Stimulated activated CD4-positive, alpha-beta T cell treated with anti-CD3 and anti-CD28 coated beads, TNF-alpha, amount 100 ng/mL, for 1 hour (primary cell): ENCODE data around the gene WDR93.

Experiments used
- DNase-seq, 3 donors: peaks; one replicate each; pipeline ENCODE4 v3.0.0-alpha.2; 2020; ENCODE audit warnings: low read depth in 3 of 3, low spot score in 1 of 3

Gene WDR93

DNA sequence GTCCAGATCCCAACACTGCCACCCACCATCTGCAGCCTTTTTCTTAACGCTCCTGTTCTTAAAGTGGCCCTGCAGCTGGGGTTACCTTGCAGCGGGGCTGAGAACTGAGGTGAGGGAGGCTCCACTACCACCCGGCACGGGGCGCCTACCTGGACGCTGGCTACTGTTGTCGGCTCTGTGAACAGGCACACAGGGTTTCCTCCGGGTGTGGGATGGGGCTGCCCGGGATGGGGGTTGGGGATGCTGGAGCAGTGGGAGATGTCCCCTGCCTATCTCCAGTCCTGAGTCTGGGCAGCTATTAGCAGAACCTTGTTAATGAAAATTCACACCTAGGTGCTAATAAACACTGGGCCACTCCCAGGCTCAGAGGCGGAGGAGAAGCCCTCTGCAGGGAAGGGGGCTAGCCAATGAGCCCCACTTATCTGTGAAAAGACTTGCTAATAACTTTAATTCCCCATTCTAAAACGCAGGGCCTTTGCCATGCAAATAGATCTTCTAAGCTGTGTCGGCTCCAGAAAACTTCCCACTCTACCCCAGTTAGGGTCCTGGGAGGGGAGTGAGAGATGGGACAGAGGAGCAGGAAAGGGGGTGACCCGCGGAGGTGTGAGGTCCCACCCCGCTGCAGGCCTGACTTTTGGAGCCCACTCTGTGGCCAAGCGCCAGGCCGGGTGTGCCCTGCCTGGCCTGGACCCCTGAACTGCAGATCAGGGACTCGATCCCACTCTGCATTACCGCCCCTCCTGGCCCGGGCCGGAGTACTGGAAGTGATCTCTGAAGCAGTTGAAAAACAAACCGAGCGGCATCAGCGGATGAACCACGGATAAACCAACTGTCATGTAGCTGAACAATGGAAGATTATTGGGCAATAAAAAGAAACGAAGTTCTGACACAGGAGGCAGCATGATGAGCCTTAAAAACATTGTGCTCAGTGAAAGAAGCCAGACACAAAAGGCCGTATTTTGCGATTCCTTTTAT, 57.4 kb downstream of the WDR93 start:
- DNase-seq = no peak

DNA sequence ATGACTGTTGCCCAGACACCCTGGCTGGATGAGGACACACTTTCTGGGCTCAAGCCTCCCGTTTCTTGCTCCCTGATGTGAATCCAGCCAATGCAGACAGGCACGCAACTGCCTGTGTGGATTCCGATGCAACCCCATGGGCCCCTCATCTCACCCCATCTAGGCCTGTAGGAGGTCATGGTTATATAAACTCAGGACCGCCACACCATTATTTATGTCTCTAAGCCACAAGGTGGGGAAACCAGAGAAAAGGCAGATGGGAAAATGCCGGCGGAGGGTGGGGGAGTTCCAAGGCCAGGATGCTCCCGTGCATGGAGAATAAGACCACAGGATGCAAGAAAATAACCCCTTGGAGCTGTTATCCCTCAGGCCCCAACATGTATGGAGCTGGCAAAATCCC, 58.4 kb downstream of the WDR93 start:
- DNase-seq = no peak

DNA sequence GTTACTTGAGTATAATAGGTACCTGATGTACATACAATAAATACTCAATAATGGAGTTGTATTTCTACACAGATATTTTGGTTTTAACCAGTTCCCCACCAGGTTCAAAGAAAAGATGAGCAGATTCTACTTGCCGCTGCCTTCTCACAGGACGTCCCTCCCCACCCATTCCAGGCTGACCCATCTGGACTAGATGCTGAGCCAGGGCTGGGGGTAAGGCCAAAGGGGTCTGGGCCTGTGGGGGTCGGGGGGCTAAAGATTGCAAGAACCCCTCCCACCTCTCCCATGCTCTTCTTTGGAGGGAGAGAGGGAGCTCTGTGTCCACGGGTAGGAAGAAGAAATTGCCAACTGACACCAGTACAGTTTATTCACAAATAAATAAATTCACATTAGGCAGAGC, 58.9 kb downstream of the WDR93 start:
- DNase-seq = no peak

DNA sequence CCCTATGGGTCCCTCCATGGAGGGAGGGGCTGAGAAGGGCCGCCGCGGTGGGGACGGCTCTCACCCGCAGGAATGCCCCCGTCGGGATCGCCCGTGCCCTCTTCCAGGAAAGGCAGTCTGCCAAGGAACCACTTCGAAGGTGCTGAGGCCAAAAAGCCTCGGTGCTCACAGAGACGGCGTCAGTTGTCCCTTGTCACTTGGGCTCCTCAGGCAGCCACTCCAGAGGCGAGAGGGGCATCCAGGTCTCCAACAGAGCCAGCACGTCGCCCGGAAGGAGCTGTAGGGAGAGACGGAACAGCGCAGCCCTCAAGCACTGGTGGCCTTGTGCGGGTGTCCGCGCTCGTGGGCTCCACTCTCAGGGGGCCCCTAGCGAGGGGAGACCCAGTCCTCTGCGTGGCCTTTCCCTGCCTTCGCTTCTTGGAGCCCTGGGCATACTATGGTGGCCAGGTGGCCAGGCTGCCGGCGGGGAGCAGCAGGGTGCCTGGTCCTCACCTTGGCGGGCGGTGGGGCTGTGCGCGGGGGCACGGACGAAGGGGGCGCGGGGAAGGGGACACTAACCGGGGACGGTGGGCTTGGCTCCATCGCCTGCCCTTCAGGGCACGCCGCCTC, 59.4 kb downstream of the WDR93 start:
- DNase-seq = no peak

DNA sequence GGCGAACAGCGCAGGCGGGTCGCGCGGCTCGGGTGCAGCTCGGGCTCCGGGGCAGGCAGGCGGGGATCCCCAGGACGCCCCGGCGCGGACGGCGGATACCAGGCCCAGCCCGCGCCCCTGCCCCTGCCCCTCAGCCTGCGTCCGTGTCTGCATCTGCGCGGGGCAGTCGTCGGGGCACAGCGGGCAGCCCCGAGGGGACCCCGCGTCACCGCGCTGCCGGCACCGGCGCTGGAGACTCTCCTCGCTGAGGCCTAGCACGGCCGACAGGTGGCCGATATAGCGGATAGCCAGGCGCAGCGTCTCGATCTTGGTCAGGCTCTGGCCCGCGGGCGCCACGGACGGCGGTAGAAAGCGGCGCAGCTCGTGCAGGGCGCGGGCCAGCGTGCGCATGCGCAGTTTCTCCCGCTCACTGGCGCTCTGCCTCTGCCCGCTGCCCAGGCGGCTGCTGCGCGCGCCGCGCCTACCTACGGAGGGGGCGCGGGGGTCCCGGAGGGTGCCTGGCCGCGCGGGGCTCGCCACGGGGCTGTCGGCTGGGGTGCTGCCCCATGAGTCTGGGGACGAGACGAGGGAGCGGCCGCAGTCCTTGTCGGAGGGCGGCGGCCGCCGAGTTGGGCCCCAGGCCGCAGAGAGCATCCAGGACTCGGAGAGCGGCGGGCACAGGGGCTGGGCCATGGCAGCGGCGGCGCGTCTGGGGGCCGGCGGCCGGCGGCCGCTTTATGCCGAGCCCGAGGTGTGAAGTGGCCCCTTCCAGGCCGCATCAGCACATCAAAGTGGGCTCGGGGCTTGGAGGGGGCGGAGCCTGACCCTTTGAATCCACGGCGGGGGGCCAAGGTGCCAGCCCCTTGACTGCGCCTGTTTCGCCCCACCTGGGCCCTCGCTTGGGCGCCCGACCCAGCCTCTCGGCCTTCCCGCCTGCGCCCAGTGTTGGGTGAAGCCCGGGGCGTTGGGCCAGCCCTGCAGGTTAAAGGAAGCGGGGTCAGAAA, 60.2 kb downstream of the WDR93 start, which contains the start of gene MESP1:
MESP1 (minus strand) TSS at position 690 of the 983 bp plus-strand sequence; CDS start at position 672, 18 bp downstream.
- DNase-seq = peak; percentile 75 to 79 (median 75)

DNA sequence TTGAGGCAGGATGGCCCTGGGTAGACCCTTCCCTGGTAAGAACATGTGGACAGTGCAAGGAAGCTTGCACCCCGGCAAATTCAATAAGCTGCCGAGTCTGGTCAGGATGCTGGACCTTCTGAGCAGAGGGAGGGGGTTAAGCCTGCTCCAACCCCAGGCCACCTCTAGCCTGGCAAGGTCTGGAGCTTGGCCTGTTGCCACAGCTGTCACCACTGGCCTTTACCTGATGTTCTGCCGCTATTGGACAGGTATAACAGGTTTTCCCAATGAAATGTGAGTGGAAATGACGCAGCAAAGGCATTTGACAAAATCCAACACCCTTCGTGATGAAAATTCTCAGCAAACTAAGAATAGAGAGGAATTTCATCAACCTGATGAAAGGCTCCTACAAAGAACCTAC, 61.1 kb downstream of the WDR93 start:
- no peak for DNase-seq

DNA sequence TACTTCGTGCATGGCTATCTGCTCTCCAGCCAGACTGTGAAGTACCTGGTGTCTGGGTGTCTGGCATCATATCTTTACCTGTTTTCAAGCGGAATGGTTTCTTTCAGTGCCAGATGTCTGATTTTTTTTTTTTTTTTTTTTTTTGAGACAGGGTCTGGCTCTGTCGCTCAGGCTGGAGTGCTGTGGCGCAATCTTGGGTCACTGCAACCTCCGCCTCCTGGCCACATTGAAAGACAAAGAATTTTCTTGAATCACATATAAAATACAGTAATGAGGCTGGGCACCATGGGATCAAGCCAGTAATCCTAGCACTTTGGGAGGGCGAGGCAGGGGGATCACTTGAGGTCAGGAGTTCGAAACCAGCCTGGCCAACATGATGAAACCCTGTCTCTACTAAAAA, 63.2 kb downstream of the WDR93 start:
- DNase-seq = no peak

DNA sequence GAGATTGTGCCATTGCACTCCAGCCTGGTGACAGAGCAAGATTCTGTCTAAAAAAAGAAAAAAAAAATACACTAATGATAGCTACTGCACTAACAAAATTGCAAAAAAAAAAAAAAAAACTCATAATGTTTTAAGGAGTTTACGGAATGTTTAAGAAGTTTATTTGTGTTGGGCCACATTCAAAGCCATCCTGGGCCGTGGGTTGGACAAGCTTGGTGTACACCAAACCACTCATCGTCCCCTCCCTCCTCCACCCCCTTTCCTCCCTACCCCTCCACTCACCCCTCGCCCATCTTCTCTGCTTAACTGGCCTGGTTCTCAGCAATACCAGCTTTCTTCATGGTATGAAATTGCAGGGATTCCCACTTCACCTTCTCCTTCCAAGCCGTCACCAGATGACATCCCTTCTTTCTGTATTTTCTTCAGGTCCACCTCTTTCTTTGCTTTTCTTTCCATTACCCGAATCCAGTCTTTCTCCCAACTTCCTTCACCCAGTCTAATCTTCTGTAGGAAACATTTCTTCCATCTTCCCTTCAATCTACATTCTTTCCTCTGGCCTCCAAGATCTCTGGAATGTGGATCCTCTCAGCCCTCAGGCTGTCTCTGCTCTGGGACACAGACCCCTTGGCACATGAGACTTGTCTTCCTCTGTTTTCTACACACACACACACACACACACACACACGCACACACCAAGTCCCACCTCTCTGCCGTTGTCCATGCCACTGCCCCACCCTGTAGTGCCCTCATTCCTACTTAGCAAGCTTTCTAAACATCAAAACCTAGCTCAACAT, 63.9 kb downstream of the WDR93 start:
- DNase-seq = no peak

DNA sequence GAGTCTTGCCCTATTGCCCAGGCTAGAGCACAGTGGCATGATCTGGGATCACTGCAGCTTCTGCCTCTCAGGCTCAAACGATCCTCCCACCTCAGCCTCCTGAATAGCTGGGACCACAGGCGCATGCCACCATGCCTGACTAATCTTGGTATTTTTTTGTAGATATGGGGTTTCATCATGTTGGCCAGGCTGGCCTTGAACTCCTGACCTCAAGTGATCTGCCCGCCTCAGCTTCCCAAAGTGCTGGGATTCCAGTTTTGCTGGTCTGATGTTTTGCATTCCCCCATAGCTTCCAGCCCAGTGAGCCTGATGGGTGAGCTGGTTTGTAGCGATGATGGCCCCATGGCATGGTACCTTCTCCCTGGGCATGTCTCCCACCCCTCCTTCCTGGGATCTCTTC, 65.1 kb downstream of the WDR93 start:
- DNase-seq = no peak

DNA sequence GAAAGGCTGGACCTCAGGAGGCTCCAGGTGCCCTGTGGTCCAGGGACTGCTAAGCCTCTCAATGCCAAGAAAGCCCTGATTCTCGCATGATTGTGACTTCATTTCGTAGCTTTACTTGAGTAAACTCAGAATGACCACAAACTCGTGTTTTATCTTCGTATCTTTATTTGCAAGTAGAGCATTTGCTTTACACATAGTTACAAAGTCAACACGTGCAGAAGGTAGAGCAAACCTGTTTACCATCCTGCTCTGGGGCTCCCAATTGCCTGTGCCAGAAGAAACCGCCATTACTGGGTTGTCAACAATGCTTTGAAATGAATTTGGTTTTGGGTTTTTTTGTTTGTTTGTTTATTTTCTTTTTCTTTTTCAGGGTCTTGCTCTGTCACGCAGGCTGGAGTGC, 66.3 kb downstream of the WDR93 start:
- DNase-seq = no peak

DNA sequence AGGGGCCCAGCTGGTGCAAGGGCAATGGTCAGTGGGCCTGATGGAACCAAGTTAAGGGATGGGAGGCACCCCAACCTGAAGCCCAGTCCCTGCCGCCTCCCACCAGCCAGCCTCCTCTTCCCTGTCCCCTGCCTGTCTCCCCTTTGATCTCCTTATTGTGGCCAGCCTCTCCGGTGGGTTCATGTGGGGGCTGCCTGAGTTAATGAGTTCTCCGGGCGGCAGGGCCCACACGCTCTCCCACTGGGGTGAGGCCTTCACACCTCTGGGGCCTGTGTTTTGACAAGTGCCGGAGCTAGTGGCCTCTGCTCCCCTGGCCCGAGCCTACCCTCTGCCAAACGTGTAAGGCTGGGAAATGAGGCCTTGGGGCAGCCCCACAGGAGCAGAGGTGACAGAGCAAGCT, 67.7 kb downstream of the WDR93 start:
- no peak for DNase-seq

DNA sequence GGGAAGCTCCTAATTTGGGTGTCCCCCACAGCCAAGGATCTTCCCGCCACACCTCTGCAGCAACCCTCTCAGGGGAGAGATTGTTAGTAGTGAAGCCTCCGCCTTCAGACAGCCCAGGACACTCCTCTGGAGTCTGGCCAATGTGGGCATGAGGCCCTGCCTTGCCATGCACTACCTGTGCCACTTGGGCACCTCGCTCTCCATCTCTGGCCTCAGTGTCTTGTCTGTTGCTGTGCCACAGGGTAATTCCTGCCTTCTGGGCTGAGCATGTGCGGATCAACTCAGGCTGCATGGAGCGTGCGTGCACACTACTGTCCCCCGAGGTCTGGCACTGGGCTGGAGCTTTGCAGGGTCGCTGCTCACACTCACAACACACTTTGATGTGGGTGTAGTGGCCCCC, 68.4 kb downstream of the WDR93 start:
- DNase-seq = no peak

DNA sequence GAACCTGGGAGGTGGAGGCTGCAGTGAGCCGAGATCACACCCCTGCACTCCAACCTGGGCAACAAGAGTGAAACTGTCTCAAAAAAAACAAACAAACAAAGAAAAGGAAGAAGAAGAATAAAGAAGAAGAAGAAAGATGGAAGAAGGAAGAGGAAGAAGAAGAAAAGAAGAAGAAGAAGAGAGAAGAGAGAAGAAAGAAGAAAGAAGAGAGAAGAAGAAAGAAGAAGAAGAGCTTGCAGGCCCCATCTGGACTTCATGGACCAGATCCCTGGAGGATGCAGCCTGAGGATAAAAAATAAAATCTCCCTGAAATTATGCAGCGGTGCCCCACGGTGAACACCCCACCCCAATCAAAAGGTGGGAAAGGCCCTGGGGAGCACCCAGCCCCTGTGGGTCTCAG, 69.2 kb downstream of the WDR93 start:
- DNase-seq = no peak

DNA sequence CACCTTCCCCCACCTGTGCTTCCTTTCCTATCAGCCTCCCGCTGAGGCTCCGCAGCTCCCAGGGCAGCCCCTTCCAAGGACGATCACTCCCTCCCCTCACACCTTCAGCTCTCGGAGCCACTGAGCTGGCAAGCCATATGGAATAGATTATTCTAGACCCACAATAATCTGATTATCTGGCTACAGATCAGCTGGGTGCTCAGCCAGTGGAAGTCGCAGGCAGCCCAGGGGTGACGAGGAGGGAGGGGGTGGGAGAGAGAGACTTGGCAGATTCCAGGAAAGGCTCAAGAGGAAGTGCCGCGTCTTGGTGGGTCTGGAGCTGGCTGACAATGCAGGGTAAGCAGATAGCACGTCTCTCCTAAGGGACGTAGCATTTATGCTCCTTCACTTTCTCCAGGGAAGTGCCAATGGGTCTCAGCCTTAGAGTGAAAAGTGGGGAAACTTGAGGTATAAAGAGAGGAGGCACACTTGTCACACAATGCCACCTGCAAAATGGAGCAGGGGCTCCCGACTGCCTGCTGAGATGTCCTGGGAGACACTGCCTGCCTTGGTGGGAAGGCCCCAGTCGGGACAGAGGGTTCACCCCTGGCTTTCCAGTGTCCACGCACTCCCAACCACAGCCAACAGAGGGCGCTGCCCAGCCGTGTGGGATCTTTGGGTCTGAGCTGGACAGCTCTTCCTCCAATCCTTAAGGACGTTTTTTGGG, 69.8 kb downstream of the WDR93 start:
- DNase-seq = peak in 2 of 3 donors; percentile 29 to 55

DNA sequence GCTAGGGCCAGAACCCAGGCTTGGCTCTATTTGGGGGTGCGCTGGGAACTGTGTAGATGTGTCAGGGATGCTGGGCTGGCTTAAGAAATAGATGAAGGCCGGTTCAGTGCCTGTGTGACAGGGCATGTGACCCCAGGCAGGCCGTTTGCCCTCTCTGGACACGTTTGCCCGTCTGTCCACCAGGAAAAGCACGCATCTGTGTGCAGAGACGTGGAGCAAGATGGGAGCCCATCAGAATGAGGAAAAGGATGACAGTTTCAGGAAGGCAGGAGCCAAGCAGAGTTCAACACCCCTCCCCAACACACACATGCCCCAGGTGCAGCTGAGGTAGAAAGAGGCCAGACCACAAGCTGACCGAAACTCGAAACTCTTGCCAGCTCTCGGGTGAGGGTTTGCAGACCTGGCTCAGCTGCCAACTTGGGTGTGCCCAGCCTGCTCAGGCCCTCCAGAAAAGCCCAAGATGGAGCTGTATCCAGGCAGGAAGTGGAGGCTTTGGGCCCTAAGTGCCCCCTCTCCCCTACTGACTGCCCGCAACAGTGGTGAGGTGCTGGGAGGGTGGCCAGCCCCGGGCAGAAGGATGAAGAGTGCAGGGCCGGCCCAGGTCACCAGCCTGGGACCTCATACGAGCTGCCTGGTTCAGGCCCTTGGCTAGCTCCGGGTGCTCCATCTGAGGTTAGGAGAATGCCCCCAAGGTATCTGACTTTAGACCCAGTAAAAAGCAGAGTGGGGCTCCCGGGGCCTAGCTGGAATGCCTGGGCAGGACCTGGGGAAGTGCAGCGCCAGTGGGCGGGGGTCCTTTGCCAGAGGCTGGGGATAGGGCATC, 70.6 kb downstream of the WDR93 start:
- DNase-seq = no peak

DNA sequence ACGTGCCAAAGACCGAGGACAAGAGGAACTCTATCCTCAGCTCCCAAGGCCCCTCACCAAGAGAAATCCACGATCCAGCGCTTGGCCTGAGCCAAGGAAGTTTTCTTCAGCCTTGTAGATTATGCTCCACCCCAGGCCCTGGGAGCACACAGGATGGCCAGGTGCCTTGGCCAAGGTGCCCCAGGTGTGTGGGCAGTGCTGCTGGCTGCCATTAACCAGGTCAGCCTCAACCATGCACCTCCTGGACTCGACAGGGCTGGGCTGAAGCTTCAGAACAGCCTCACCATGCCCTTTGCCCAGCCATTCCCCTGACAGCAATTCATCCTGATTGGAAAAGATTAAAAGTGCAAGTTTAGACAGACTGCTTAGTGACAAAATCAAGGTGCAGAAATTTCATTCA, 71.3 kb downstream of the WDR93 start:
- no peak for DNase-seq

DNA sequence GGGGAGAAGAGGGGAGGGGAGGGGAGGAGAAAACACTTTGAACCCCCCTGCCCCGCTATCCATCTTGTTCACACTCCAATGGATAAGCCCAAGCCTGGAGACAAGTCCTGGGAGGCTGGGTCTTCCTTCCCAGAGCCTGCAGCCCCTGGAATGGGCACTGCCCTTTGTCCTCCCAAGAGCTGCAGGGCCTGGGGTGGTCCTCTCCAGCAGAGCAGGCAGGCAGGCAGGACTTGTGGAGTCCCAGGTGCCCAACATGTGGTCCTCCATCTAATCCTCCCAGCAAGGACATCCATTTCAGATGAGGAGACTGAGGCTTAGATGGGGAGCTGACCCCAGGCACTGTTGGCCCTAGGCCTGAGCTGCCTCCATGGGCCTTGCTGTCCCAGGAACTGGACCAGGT, 75.1 kb downstream of the WDR93 start:
- no peak for DNase-seq

DNA sequence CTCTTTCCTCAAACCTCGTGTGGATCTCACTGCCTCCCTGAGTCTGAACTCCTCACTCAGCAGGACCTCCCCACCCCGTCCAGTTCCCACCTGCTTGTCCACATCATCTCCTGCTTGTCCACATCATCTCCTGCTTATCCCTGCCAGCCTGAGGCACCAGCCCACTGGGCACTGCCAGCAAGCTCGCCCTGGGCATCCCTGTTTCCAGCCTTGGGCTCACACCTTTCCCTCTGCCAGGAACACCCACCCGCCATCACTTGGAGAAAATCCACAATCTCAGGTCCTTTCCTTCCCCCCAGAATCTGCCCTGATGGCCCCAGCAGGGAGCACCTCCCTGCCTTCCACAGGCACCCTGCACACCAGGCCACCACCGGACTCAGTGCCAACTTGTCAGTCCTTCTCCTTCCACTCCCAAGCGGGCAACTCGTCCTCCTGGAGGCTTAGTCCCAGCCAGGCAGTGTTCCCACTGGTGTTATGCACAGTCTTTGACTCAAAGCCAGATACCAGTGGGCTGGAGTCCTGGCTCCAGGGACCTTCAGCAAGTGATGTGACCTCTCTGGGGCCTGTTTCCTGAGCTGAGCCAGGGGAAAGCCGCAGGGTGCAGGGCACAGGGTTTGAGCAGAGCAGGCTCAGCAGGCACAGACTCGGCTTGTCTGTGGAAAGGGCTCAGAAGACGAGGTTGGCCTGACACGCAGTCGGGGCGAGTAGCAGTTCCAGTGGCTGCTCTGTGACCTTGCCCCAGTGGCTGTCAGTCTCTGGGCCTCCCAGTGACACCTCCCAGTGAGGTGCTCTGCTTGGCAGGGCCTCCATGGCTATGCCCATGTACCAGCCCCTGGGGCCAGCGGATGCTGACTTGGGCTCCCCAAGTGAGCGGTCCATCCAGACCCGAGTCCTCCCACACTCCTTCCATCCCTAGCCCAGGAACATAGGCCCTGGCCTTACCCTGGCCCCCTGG, 76.0 kb downstream of the WDR93 start:
- no peak for DNase-seq
